ENCODE measurements around the gene PDE4A. TPM values are rescaled to one million over a fixed set of nuclear protein-coding genes. Genes with fewer than 3 reads are reported as not detected.
A peak's percentile ranks its signal among the peaks of the same experiment; 100 is the strongest.

Gene PDE4A
- polyA plus RNA-seq, 2 of the 4 experiments (the other 2 are of a cell fraction): 1.2 to 3.7 TPM

GRCh38 chr19:10449037-10449436 lies 28.7 kb downstream of the PDE4A start:
- no peak overlapping the region for H3K4me2 ChIP-seq
- no peak for FAIRE-seq
- CTCF ChIA-PET: no interaction called here
- TF ChIP-seq GATA3 (IDR thresholded peaks at IDR 0.05; ENCODE audit: borderline replicate concordance) (no peak), TFCP2L1 (CRISPR knock-in tag; IDR thresholded peaks at IDR 0.05) (no peak), MYC (IDR thresholded peaks at IDR 0.05; ENCODE audit: borderline replicate concordance, low read length) (no peak), TP53 (CRISPR knock-in tag; IDR thresholded peaks at IDR 0.05) (no peak), ZFP36 (IDR thresholded peaks at IDR 0.05; ENCODE audit: borderline replicate concordance, partially characterized antibody) (no peak), FOSL2 (IDR thresholded peaks at IDR 0.05) (no peak), FOSL2 (CRISPR knock-in tag; IDR thresholded peaks at IDR 0.05) (no peak), NFE2L2 (conservative IDR thresholded peaks at IDR 0.05; ENCODE audit: low read length) (no peak), CHD4 (IDR thresholded peaks at IDR 0.05; ENCODE audit: borderline replicate concordance) (no peak), CBX2 (IDR thresholded peaks at IDR 0.05; ENCODE audit: borderline replicate concordance, low read depth) (no peak), MAFK (IDR thresholded peaks at IDR 0.05; ENCODE audit: partially characterized antibody) (no peak), CHD2 (IDR thresholded peaks at IDR 0.05; ENCODE audit: low read length, partially characterized antibody) (no peak)
- WGBS (ENCODE audit: missing lambda C conversion rate): 89% methylated on average over 4 of the region's 7 CpGs
- no peak overlapping the region for H3K27ac ChIP-seq
- POLR2A ChIA-PET: interaction anchor here (0.5 kb wide), 1 partner anchor 254 kb away, joined by 8 read pairs; no protein-coding TSS in a partner anchor
- ATAC-seq: no peak
- H3K4me3 ChIP-seq: no peak overlapping the region
- no peaks in the 10 kb centered on the region for H3K4me1 ChIP-seq
- DNase-seq (ENCODE audit: low read depth in 1 of 2, low spot score in 1 of 2): no peak
- H3K9me3 ChIP-seq: no peaks in the 10 kb centered on the region

GRCh38 chr19:10450191-10450852 lies 30.0 kb downstream of the PDE4A start:
- Histone ChIP-seq H3K4me3 (no peak overlapping the region), H3K9me3 (no peaks in the 10 kb centered on the region), H3K4me2 (no peak overlapping the region), H3K4me1 (no peaks in the 10 kb centered on the region), H3K27ac (no peak overlapping the region)
- ChIA-PET POLR2A (no interaction called here), CTCF (interaction anchor here (1.0 to 1.5 kb wide), 3 partner anchors 16 to 33 kb away, joined by 3 to 7 read pairs (median 6); no protein-coding TSS in a partner anchor)
- ATAC-seq (no peak), DNase-seq (ENCODE audit: low read depth in 1 of 2, low spot score in 1 of 2) (no peak), FAIRE-seq (no peak)
- WGBS (ENCODE audit: missing lambda C conversion rate): 89% methylated on average over 10 of the region's 14 CpGs
- TF ChIP-seq ELK1 (IDR thresholded peaks at IDR 0.05; ENCODE audit: low read depth, low read length): no peak
- TF ChIP-seq NR3C1 (IDR thresholded peaks at IDR 0.05): no peak

- no peak overlapping the region for H3K27ac ChIP-seq
- ChIA-PET CTCF (interaction anchor here (0.5 to 1.5 kb wide), 5 partner anchors 16 to 238 kb away, joined by 3 to 7 read pairs (median 3); no protein-coding TSS in a partner anchor), POLR2A (no interaction called here)
- H3K4me2 ChIP-seq: no peak overlapping the region
- H3K9me3 ChIP-seq: no peaks in the 10 kb centered on the region
- TF ChIP-seq HEYL (CRISPR knock-in tag; IDR thresholded peaks at IDR 0.05): no peak
- TF ChIP-seq, protein P1, sequence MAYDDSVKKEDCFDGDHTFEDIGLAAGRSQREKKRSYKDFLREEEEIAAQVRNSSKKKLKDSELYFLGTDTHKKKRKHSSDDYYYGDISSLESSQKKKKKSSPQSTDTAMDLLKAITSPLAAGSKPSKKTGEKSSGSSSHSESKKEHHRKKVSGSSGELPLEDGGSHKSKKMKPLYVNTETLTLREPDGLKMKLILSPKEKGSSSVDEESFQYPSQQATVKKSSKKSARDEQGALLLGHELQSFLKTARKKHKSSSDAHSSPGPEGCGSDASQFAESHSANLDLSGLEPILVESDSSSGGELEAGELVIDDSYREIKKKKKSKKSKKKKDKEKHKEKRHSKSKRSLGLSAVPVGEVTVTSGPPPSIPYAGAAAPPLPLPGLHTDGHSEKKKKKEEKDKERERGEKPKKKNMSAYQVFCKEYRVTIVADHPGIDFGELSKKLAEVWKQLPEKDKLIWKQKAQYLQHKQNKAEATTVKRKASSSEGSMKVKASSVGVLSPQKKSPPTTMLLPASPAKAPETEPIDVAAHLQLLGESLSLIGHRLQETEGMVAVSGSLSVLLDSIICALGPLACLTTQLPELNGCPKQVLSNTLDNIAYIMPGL (CRISPR knock-in tag; IDR thresholded peaks at IDR 0.05; ENCODE audit: borderline replicate concordance): no peak
- no peak for TF ChIP-seq PBX3 (IDR thresholded peaks at IDR 0.05)
- no peak for TF ChIP-seq ZC3H11A (IDR thresholded peaks at IDR 0.05)
- TF ChIP-seq JUN (IDR thresholded peaks at IDR 0.05): no peak
- TF ChIP-seq, protein P2, sequence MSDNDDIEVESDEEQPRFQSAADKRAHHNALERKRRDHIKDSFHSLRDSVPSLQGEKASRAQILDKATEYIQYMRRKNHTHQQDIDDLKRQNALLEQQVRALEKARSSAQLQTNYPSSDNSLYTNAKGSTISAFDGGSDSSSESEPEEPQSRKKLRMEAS (IDR thresholded peaks at IDR 0.05): no peak
- TF ChIP-seq MAZ (IDR thresholded peaks at IDR 0.05; ENCODE audit: borderline replicate concordance, low read depth, low read length): no peak
- TF ChIP-seq NFE2L2 (conservative IDR thresholded peaks at IDR 0.05; ENCODE audit: low read length): no peak
- TF ChIP-seq ZFP36 (IDR thresholded peaks at IDR 0.05; ENCODE audit: borderline replicate concordance, partially characterized antibody): no peak
- TF ChIP-seq GATA3 (IDR thresholded peaks at IDR 0.05; ENCODE audit: borderline replicate concordance): no peak
- TF ChIP-seq RARB (CRISPR knock-in tag; IDR thresholded peaks at IDR 0.05): no peak
- no peak for TF ChIP-seq HDAC2 (IDR thresholded peaks at IDR 0.05)
- TF ChIP-seq MAFK (IDR thresholded peaks at IDR 0.05; ENCODE audit: partially characterized antibody): no peak
- no peak for TF ChIP-seq EHMT2 (IDR thresholded peaks at IDR 0.05; ENCODE audit: low read depth)
- no peak for TF ChIP-seq HOXA7 (CRISPR knock-in tag; IDR thresholded peaks at IDR 0.05)
- ATAC-seq (peak; percentile 51 to 85; a peak in 4 of 6 replicates), DNase-seq (ENCODE audit: low read depth in 1 of 2, low spot score in 1 of 2) (peak; percentile 34 to 69), FAIRE-seq (no peak)
- no peak overlapping the region for H3K4me3 ChIP-seq
- H3K4me1 ChIP-seq: no peaks in the 10 kb centered on the region
- WGBS (ENCODE audit: missing lambda C conversion rate): 89% methylated on average over 10 of the region's 25 CpGs
These were observed 30.7 kb downstream of the PDE4A start for GRCh38 chr19:10450853-10451609.

Data from A549 (cell line).